GM18907 (cell line): ENCODE results near the gene MAPK1.
"Not testable (repeated sequence)": the region's sequence is repeated elsewhere in the genome, so short reads cannot be mapped to it uniquely, and the experiment has no call there.

ENCODE experiments used
- ATAC-seq: cut with Tn5 transposase; IDR thresholded peaks from one replicate; pipeline ENCODE4 v1.9.1; 2021; ENCODE audit warnings: mild to moderate bottlenecking, moderate library complexity; ENCODE audit not compliant: unreplicated experiment

The MAPK1 gene

GRCh38 chr22:21730535-21731308 is 136.7 kb downstream of the MAPK1 start:
- ATAC-seq: no peak

GRCh38 chr22:21729184-21729583 is 138.3 kb downstream of the MAPK1 start:
- ATAC-seq: not testable (repeated sequence)

GRCh38 chr22:21728270-21728669 is 139.2 kb downstream of the MAPK1 start:
- no peak for ATAC-seq

GRCh38 chr22:21727768-21728167 is 139.7 kb downstream of the MAPK1 start:
- no peak for ATAC-seq

GRCh38 chr22:21727159-21727558 is 140.3 kb downstream of the MAPK1 start:
- ATAC-seq: no peak

GRCh38 chr22:21726650-21727049 is 140.8 kb downstream of the MAPK1 start:
- no peak for ATAC-seq

GRCh38 chr22:21725956-21726649 is 141.3 kb downstream of the MAPK1 start:
- no peak for ATAC-seq

- not testable (repeated sequence) for ATAC-seq
These were observed 142.9 kb downstream of the MAPK1 start for GRCh38 chr22:21724496-21724895.

GRCh38 chr22:21721195-21721852 is 146.1 kb downstream of the MAPK1 start:
- not testable (repeated sequence) for ATAC-seq

GRCh38 chr22:21720191-21720859 is 147.1 kb downstream of the MAPK1 start:
- not testable (repeated sequence) for ATAC-seq

GRCh38 chr22:21719024-21719423 is 148.4 kb downstream of the MAPK1 start:
- ATAC-seq: no peak

- ATAC-seq: no peak
These were observed 148.9 kb downstream of the MAPK1 start for GRCh38 chr22:21718499-21718898.

- ATAC-seq: not testable (repeated sequence)
These were observed 150.9 kb downstream of the MAPK1 start for GRCh38 chr22:21716395-21717122.

- no peak for ATAC-seq
These were observed 152.7 kb downstream of the MAPK1 start for GRCh38 chr22:21714786-21715185.

- no peak for ATAC-seq
These were observed 153.2 kb downstream of the MAPK1 start for GRCh38 chr22:21714059-21714770.

GRCh38 chr22:21713428-21714058 is 153.9 kb downstream of the MAPK1 start:
- no peak for ATAC-seq

GRCh38 chr22:21712751-21713427 is 154.6 kb downstream of the MAPK1 start:
- no peak for ATAC-seq

- ATAC-seq: no peak
These were observed 155.6 kb downstream of the MAPK1 start for GRCh38 chr22:21711851-21712250.

- ATAC-seq: no peak
These were observed 157.3 kb downstream of the MAPK1 start for GRCh38 chr22:21710156-21710555.
